GM10266 (cell line): Measurements from ENCODE around the gene APMAP.

Source experiments
- DNase-seq: peaks from one replicate; pipeline ENCODE4 v3.0.0; 2012; ENCODE audit errors: extremely low spot score
- CTCF ChIP-seq: IDR thresholded peaks from 2 replicates; pipeline ENCODE4 v1.5.1; 2012; ENCODE audit warnings: mild to moderate bottlenecking, low read depth; ENCODE audit not compliant: control insufficient read depth, insufficient read depth; ENCODE audit errors: missing control alignments

Gene APMAP

GRCh38 chr20:25037288-25038102 lies 44.9 kb upstream of the APMAP start:
- DNase-seq = no peak
- no peak for TF ChIP-seq CTCF

GRCh38 chr20:25036331-25036936 lies 43.9 kb upstream of the APMAP start:
- no peak for DNase-seq
- no peak for TF ChIP-seq CTCF

- TF ChIP-seq CTCF = no peak
Observed at GRCh38 chr20:25035921-25036320, 43.4 kb upstream of the APMAP start.

GRCh38 chr20:25033924-25034300 lies 41.4 kb upstream of the APMAP start:
- DNase-seq = no peak
- TF ChIP-seq CTCF = no peak

More at GRCh38 chr20:25035921-25036320, 43.4 kb upstream of the APMAP start:
- no peak for DNase-seq

GRCh38 chr20:25033265-25033923 lies 40.8 kb upstream of the APMAP start:
- TF ChIP-seq CTCF = no peak
- DNase-seq = no peak

- no peak for DNase-seq
- no peak for TF ChIP-seq CTCF
Observed at GRCh38 chr20:25032478-25033264, 40.1 kb upstream of the APMAP start.

GRCh38 chr20:25032065-25032477 lies 39.5 kb upstream of the APMAP start:
- no peak for DNase-seq
- no peak for TF ChIP-seq CTCF
